Suprapubic skin (tissue), 4 donors: ENCODE results near the gene LRMDA. TPM values are rescaled to one million over a fixed set of nuclear protein-coding genes. Genes with fewer than 3 reads are reported as not detected.

Source experiments
- DNase-seq, 2 donors: peaks; one replicate each; pipeline ENCODE4 v3.0.0-alpha.2; 2019; ENCODE audit warnings: low spot score in 2 of 2
- H3K27ac ChIP-seq: fragments of 200-600 bp; sonication (generic); one replicate; pipeline ENCODE4 v1.5.1; 2019
- H3K27me3 ChIP-seq: fragments of 200-600 bp; sonication (generic); one replicate; pipeline ENCODE4 v1.5.1; 2019
- H3K36me3 ChIP-seq: fragments of 200-600 bp; sonication (generic); one replicate; pipeline ENCODE4 v1.5.1; 2019
- H3K4me1 ChIP-seq: fragments of 200-600 bp; sonication (generic); one replicate; pipeline ENCODE4 v1.5.1; 2019
- H3K4me3 ChIP-seq: fragments of 200-600 bp; sonication (generic); one replicate; pipeline ENCODE4 v1.5.1; 2019; ENCODE audit warnings: mild to moderate bottlenecking
- H3K9me3 ChIP-seq: fragments of 200-600 bp; sonication (generic); one replicate; pipeline ENCODE4 v1.5.1; 2019
- CTCF ChIP-seq, 2 donors: fragments of 200-600 bp in 1 of 2; fragments of 450-650 bp in 1 of 2; sonication (generic) in 1 of 2; IDR thresholded peaks; one replicate each; pipeline ENCODE4 v1.5.1; 2016 to 2019; ENCODE audit warnings: antibody characterized with exemption in 2 of 2, mild to moderate bottlenecking in 1 of 2, moderate library complexity in 1 of 2
- EP300 ChIP-seq: sonication (generic); formaldehyde crosslinking; IDR thresholded peaks from one replicate; pipeline ENCODE4 v1.6.1; 2017; ENCODE audit warnings: antibody characterized with exemption
- POLR2A ChIP-seq, 2 donors: fragments of 450-650 bp; IDR thresholded peaks; one replicate each; pipeline ENCODE4 v1.6.1; 2017; ENCODE audit warnings: antibody characterized with exemption in 2 of 2, mild to moderate bottlenecking in 2 of 2, moderate library complexity in 2 of 2
- POLR2AphosphoS5 ChIP-seq, 3 donors: sonication (generic); formaldehyde crosslinking; IDR thresholded peaks; one replicate each; pipeline ENCODE4 v1.6.1; 2017; ENCODE audit warnings: antibody characterized with exemption in 3 of 3
- WGBS: methylation state at CpG from one replicate; pipeline ENCODE4 v1.1.5; 2018; 5-methylcytosine and 5-hydroxymethylcytosine counted together
- total RNA-seq, 4 donors: library from RNA; depleted of rRNA; stranded (reverse); fragments of >200 nt; gene quantifications; one replicate each; pipeline ENCODE4 v1.1.0, GENCODE V29; 2016

The LRMDA gene
- total RNA-seq, 4 donors from 2014 or later: 0.10 to 2.9 (median 1.9) TPM; not detected in 1

DNA sequence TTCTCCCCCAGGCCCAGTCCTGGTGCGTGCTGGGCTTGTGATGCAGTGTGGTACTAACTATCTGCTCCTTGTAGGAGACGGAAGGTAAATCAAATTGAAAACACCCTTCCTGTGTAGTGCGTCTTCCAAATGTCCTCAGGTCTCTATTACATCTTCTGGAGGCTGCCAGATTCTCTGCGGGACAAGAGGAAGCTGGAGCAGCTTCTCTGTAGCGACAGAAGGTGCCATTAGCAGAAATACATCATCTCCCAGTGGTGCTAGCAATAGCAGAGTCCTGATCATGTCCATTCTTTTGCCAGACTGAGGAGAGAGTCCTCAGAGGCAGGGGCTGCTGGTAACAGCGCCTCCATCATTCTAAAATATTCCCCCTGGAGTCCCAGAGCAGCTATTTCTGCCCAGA is 675.2 kb downstream of the LRMDA start:
- TF ChIP-seq POLR2A (IDR thresholded peaks at IDR 0.05) (no peak), POLR2AphosphoS5 (IDR thresholded peaks at IDR 0.05) (no peak), EP300 (no peak), CTCF (IDR thresholded peaks at IDR 0.05) (no peak)
- DNase-seq: no peak
- no peak overlapping the region for H3K27ac ChIP-seq
- no peak overlapping the region for H3K4me3 ChIP-seq
- H3K9me3 ChIP-seq: no peaks in the 10 kb centered on the region
- no peaks in the 10 kb centered on the region for H3K27me3 ChIP-seq
- H3K36me3 ChIP-seq: no peaks in the 10 kb centered on the region
- no peaks in the 10 kb centered on the region for H3K4me1 ChIP-seq
- 87% methylated on average over 6 of the region's 6 CpGs for WGBS

GRCh38 chr10:76108563-76109359 is 677.3 kb downstream of the LRMDA start:
- no peaks in the 10 kb centered on the region for H3K36me3 ChIP-seq
- H3K4me3 ChIP-seq: no peak overlapping the region
- TF ChIP-seq POLR2AphosphoS5 (IDR thresholded peaks at IDR 0.05): no peak
- TF ChIP-seq CTCF (IDR thresholded peaks at IDR 0.05): no peak
- no peak for TF ChIP-seq EP300
- TF ChIP-seq POLR2A (IDR thresholded peaks at IDR 0.05): no peak
- DNase-seq: no peak
- no peaks in the 10 kb centered on the region for H3K4me1 ChIP-seq
- 87% methylated on average over 4 of the region's 4 CpGs for WGBS
- H3K27me3 ChIP-seq: peaks cover 5% of the 10 kb centered on the region
- no peak overlapping the region for H3K27ac ChIP-seq
- H3K9me3 ChIP-seq: no peaks in the 10 kb centered on the region

DNA sequence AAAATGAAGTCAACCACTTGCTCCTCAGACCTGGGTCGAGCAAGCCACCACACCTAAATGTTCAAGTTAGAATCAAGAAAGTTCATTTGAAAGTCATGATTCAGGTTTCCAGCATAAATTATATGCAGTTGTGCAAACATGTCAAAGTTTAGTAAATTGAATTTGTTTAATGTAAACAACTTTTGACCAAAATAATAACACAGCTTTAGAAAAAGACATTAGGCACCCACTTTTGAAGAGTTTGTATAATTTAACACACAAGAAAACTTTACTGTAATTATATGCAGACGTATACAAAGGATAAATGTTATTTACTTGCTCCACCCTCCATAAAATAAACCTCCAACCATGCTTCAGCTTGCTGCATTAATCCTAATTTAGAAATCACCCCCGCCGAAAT is 680.0 kb downstream of the LRMDA start:
- no peaks in the 10 kb centered on the region for H3K9me3 ChIP-seq
- no peaks in the 10 kb centered on the region for H3K36me3 ChIP-seq
- no peak overlapping the region for H3K27ac ChIP-seq
- no peak for DNase-seq
- TF ChIP-seq CTCF (IDR thresholded peaks at IDR 0.05): no peak
- no peak for TF ChIP-seq POLR2AphosphoS5 (IDR thresholded peaks at IDR 0.05)
- TF ChIP-seq POLR2A (IDR thresholded peaks at IDR 0.05): no peak
- no peak for TF ChIP-seq EP300
- no peak overlapping the region for H3K4me3 ChIP-seq
- H3K27me3 ChIP-seq: peaks cover 5% of the 10 kb centered on the region
- no peaks in the 10 kb centered on the region for H3K4me1 ChIP-seq
- WGBS: 60% methylated on average over 4 of the region's 4 CpGs

DNA sequence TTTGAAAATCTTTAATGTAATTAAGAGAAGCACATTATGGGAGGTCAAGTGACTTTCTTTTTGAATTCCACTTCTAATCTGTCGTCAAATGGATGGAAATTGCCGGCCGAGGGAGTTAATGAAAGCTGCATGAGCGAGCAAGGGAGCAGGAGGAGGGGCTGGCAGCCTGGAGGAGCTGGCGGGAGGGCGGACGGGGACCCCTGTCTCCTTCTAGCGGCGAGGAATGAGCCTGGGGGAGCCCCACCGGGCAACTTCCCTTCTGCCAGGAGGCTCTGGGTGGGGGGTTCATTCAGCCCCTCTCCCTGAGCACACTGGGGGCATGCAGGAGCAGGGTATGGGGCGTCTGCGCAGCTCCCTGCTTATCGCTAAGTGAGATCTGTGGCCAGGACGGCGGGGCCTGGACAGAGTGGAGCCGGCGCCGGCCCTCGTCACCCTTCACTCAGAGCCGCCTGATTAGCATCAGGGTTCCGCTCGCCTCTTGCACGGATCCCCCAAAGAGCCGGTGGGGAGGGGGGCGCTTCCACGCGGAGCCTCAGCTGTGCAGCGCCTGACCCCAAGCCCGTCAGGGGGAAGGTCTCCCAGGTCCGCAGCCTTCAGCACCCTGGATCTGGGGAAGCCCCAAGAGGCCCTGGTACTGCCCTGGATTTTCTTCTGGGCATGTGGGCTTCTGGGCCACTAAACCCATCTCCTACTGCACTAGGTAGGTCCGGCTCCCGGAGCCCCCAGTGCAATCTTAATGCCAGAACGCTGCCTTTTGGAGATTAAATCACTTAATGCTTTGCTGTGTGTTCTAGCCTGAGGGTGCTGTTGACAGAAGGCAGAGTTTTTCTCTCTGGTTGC is 680.8 kb downstream of the LRMDA start:
- no peaks in the 10 kb centered on the region for H3K4me1 ChIP-seq
- H3K27ac ChIP-seq: no peak overlapping the region
- 58% methylated on average over 16 of the region's 33 CpGs for WGBS
- H3K9me3 ChIP-seq: no peaks in the 10 kb centered on the region
- peaks cover 5% of the 10 kb centered on the region for H3K27me3 ChIP-seq
- DNase-seq: no peak
- peak overlapping the region; percentile 15 for H3K4me3 ChIP-seq
- TF ChIP-seq POLR2A (IDR thresholded peaks at IDR 0.05) (no peak), CTCF (IDR thresholded peaks at IDR 0.05) (no peak), EP300 (no peak), POLR2AphosphoS5 (IDR thresholded peaks at IDR 0.05) (no peak)
- no peaks in the 10 kb centered on the region for H3K36me3 ChIP-seq

DNA sequence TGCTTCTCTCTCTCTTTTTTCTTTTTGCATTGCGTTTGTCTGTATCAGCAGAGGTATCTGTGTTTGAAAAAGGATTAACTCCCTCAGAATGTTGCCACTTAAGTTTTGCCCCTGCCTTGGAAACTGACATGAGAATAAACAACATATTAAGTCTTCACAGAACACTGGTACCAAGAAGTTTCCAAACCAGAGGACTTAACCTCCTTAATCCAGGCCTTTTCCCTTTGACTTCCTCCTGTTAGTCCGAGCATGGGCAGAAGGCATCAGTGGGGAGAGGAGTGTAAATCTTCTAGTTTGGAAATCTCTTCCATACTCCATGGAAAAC is 681.4 kb downstream of the LRMDA start:
- H3K27me3 ChIP-seq: peaks cover 5% of the 10 kb centered on the region
- H3K4me1 ChIP-seq: no peaks in the 10 kb centered on the region
- H3K4me3 ChIP-seq: no peak overlapping the region
- H3K36me3 ChIP-seq: no peaks in the 10 kb centered on the region
- no peak for TF ChIP-seq POLR2A (IDR thresholded peaks at IDR 0.05)
- TF ChIP-seq POLR2AphosphoS5 (IDR thresholded peaks at IDR 0.05): no peak
- TF ChIP-seq EP300: no peak
- TF ChIP-seq CTCF (IDR thresholded peaks at IDR 0.05): no peak
- H3K9me3 ChIP-seq: no peaks in the 10 kb centered on the region
- WGBS: 78% methylated on average over 2 of the region's 2 CpGs
- DNase-seq: no peak
- no peak overlapping the region for H3K27ac ChIP-seq
